HUES64 (cell line): ENCODE data around the gene OXCT2.
"Not testable (repeated sequence)": the region's sequence is repeated elsewhere in the genome, so short reads cannot be mapped to it uniquely, and the experiment has no call there.

ENCODE experiments used
- H3K27ac ChIP-seq: 2 replicates; pipeline ENCODE4 v1.7.0; 2013; ENCODE audit warnings: low read depth, low read length, inconsistent platforms
- H3K27me3 ChIP-seq: 2 replicates; pipeline ENCODE4 v1.6.1; 2013; ENCODE audit warnings: mild to moderate bottlenecking, low read length; ENCODE audit not compliant: insufficient read depth
- H3K36me3 ChIP-seq: 2 replicates; pipeline ENCODE4 v1.6.1; 2013; ENCODE audit warnings: mild to moderate bottlenecking, low read length; ENCODE audit not compliant: insufficient read depth
- H3K4me1 ChIP-seq: 2 replicates; pipeline ENCODE4 v1.6.1; 2013; ENCODE audit warnings: mild to moderate bottlenecking, low read length, moderate library complexity; ENCODE audit not compliant: insufficient read depth
- H3K4me3 ChIP-seq: 2 replicates; pipeline ENCODE4 v1.5.1; 2013; ENCODE audit warnings: mild to moderate bottlenecking, low read length, moderate library complexity
- H3K9ac ChIP-seq: 2 replicates; pipeline ENCODE4 v1.6.1; 2013; ENCODE audit warnings: mild to moderate bottlenecking, low read depth, low read length
- H3K9me3 ChIP-seq: 2 replicates; pipeline ENCODE4 v1.6.1; 2013; ENCODE audit warnings: low read depth, low read length; ENCODE audit not compliant: insufficient read depth
- WGBS: fragments of 150-250, 120-280 bp; methylation state at CpG from one replicate; pipeline ENCODE4 v1.1.7; 2013; ENCODE audit warnings: missing lambda C conversion rate; 5-methylcytosine and 5-hydroxymethylcytosine counted together

Gene OXCT2

GRCh38 chr1:39799770-39800470, 28.8 kb upstream of the OXCT2 start:
- no peak overlapping the region for H3K9ac ChIP-seq
- no peak overlapping the region for H3K4me3 ChIP-seq
- no peak overlapping the region for H3K27ac ChIP-seq
- no peaks in the 10 kb centered on the region for H3K36me3 ChIP-seq
- no peaks in the 10 kb centered on the region; the same call in 1 of the 2 replicates for H3K9me3 ChIP-seq
- peaks cover 6% of the 10 kb centered on the region for H3K27me3 ChIP-seq
- 6% methylated on average over 8 of the region's 8 CpGs for WGBS
- peaks cover 5% of the 10 kb centered on the region; the same call in 1 of the 2 replicates for H3K4me1 ChIP-seq

GRCh38 chr1:39798859-39799769, 28.0 kb upstream of the OXCT2 start:
- not testable (repeated sequence) for H3K4me3 ChIP-seq, H3K9me3 ChIP-seq, H3K4me1 ChIP-seq, H3K27ac ChIP-seq, H3K9ac ChIP-seq, H3K27me3 ChIP-seq, H3K36me3 ChIP-seq
- WGBS, result 72% methylated on average over 17 of the region's 26 CpGs

DNA sequence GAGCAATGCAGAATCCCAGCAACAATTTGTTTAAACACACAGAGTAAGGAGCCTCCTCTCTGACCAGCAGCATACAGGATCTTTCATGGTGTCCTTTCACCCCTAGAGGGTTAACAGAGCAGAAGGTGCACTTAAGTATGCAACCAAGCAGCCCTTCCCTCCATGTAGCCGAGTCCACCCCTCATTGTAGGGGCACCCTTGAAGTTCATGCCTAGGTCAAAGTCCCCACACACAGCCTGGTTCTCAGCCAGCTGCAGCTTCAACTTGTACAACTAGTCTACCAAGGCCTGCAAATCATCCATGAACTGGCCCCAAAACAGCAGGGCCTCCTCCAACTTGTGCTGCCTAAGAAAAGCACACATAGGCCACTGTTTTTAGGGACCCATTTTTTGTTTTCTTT, 24.5 kb upstream of the OXCT2 start:
- H3K9me3 ChIP-seq, result no peaks in the 10 kb centered on the region
- H3K4me1 ChIP-seq, result no peaks in the 10 kb centered on the region
- H3K36me3 ChIP-seq, result no peaks in the 10 kb centered on the region
- no peak overlapping the region for H3K9ac ChIP-seq
- 59% methylated on average over 1 of the region's 1 CpG for WGBS
- peaks cover 39% of the 10 kb centered on the region for H3K27me3 ChIP-seq
- no peak overlapping the region for H3K27ac ChIP-seq
- no peak overlapping the region for H3K4me3 ChIP-seq

GRCh38 chr1:39791838-39792237, 20.7 kb upstream of the OXCT2 start:
- H3K27ac ChIP-seq, result no peak overlapping the region
- peaks cover 74% of the 10 kb centered on the region for H3K27me3 ChIP-seq
- WGBS, result 92% methylated on average over 2 of the region's 2 CpGs
- H3K9me3 ChIP-seq, result no peaks in the 10 kb centered on the region
- H3K4me1 ChIP-seq, result no peaks in the 10 kb centered on the region
- no peak overlapping the region for H3K4me3 ChIP-seq
- no peak overlapping the region for H3K9ac ChIP-seq
- H3K36me3 ChIP-seq, result no peaks in the 10 kb centered on the region

- H3K27ac ChIP-seq, result no peak overlapping the region
- no peaks in the 10 kb centered on the region for H3K9me3 ChIP-seq
- H3K27me3 ChIP-seq, result peaks cover 84% of the 10 kb centered on the region
- WGBS, result 40% methylated on average over 15 of the region's 15 CpGs
- H3K4me3 ChIP-seq, result peak overlapping the region; percentile 51
- H3K9ac ChIP-seq, result no peak overlapping the region
- H3K4me1 ChIP-seq, result no peaks in the 10 kb centered on the region
- no peaks in the 10 kb centered on the region for H3K36me3 ChIP-seq
These were observed 18.5 kb upstream of the OXCT2 start for GRCh38 chr1:39789571-39790110.

DNA sequence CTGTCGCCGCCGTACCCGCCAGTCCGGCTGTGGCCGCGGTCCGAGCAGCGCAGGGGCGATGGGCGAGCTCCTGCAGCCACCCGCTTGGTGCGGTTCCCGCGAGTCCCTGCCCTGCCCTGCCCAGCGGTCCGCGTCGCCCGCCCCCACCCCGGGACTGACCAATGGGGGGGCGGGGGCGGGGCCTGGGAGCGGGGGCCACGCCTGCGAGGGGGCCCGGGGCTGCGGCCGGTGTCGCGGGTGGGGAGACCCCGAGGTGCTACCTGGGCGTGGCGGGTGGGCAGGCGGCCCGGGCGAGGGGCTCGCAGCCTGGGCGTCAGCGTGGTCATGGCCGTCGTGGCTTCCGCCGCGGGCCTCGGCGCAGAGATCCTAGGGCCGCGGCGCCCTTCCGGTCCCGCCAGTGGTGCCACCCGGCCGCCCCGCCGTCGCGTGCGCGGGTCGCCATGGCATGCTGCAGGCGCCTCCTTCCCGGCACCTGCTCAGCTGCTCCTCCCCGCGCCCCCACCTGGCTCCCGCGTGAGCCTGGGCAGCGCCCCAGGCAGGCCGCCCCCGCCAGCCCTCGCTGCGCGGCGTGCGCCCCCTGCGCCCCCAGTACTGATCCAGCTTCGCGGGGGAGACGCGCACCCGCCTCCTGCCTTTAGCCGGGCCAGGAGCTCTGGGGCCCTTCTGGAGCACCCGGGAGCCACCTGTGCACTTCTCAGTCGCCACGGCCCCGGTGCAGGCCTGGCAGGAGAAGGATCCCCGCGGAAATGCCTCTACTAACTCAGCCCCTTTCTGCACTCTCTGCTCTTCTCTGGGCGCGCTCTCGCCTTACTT, 17.8 kb upstream of the OXCT2 start, which contains the start of gene BMP8B:
Gene BMP8B (minus strand): TSS at position 108 of the 813 bp plus-strand sequence. CDS start 380 bp downstream, outside the sequence.
- H3K4me1 ChIP-seq, result no peaks in the 10 kb centered on the region
- H3K9ac ChIP-seq, result 0 out of 2 replicates have a peak within 1 kb of the TSS, but pooled peaks have one; percentile 20
- 1% methylated on average over 91 of the region's 91 CpGs for WGBS
- no peak within 1 kb of the TSS for H3K27ac ChIP-seq
- H3K27me3 ChIP-seq, result peaks cover 84% of the 10 kb centered on the region
- H3K4me3 ChIP-seq, result peak within 1 kb of the TSS; percentile 51
- H3K9me3 ChIP-seq, result no peaks in the 10 kb centered on the region
- no peaks in the 10 kb centered on the region for H3K36me3 ChIP-seq

DNA sequence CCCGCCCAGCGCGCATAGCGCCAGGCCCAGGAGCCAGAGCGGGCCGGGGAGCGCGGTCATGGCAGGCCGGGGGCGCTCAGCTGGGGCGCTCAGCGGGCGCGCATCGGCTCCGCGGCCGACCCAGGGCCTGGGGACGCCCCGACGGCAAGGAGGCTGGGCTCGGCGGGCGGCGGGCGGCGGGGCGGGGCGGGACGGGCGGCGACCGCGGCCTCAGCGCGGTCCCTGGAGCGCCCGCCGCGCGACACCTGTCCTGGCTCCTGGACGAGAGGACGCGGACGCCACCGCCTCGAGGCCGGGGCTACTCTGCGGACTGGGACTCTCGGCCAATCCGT, 17.2 kb upstream of the OXCT2 start:
- Histone ChIP-seq H3K9ac (no peak overlapping the region), H3K27me3 (peaks cover 86% of the 10 kb centered on the region), H3K9me3 (no peaks in the 10 kb centered on the region), H3K4me3 (peak overlapping the region; percentile 51), H3K4me1 (no peaks in the 10 kb centered on the region), H3K36me3 (no peaks in the 10 kb centered on the region), H3K27ac (no peak overlapping the region)
- 3% methylated on average over 51 of the region's 51 CpGs for WGBS

GRCh38 chr1:39787964-39788363, 16.8 kb upstream of the OXCT2 start:
- 6% methylated on average over 54 of the region's 55 CpGs for WGBS
- not testable (repeated sequence) for H3K27ac ChIP-seq, H3K4me3 ChIP-seq

DNA sequence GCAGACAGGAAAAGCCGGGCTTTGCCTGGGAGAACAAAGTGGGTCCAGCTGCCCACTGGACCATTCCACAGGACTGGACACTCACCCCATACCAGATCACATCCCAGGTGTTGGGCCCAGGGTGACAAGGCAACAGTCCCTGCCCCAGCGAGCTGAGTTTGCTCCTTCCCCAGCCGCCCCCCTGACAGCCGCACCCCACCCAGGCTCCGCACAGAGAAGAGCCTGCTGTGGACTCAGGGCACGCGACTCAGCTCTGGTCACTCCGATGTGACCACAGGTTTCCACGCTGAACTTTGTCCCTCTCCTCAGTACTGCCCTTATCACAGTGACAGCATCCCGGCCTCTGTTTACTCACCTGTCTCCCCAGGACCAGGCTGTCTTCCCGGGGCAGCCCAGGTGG, 16.3 kb upstream of the OXCT2 start:
- Histone ChIP-seq H3K9ac (no peak overlapping the region), H3K9me3 (no peaks in the 10 kb centered on the region), H3K27ac (no peak overlapping the region), H3K4me3 (no peak overlapping the region), H3K36me3 (no peaks in the 10 kb centered on the region), H3K27me3 (peaks cover 86% of the 10 kb centered on the region), H3K4me1 (no peaks in the 10 kb centered on the region)
- 72% methylated on average over 11 of the region's 11 CpGs for WGBS

More at GRCh38 chr1:39787964-39788363, 16.8 kb upstream of the OXCT2 start:
- not testable (repeated sequence) for H3K36me3 ChIP-seq, H3K4me1 ChIP-seq, H3K9me3 ChIP-seq, H3K9ac ChIP-seq
- peaks cover 87% of the 10 kb centered on the region for H3K27me3 ChIP-seq

DNA sequence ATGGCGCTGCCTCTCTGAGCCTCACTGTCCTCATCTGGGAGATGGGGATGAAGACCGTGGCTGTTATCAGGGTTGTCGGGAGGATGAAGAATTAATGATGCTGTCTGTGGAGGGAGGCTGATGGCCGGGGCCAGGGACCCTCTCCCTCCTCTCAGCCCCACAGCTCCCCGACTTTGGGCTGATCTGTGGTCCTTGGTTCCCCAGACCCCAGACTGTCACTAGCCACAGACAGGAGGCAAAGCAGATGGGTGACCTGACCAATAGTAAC, 15.9 kb upstream of the OXCT2 start:
- H3K36me3 ChIP-seq, H3K9ac ChIP-seq, H3K27ac ChIP-seq, H3K4me1 ChIP-seq, H3K4me3 ChIP-seq, H3K9me3 ChIP-seq: not testable (repeated sequence)
- peaks cover 86% of the 10 kb centered on the region for H3K27me3 ChIP-seq
- WGBS, result 96% methylated on average over 5 of the region's 5 CpGs
